Duodenal mucosa (tissue), 2 donors: ENCODE measurements around the gene C9orf85.
"Not testable (repeated sequence)": the region's sequence is repeated elsewhere in the genome, so short reads cannot be mapped to it uniquely, and the experiment has no call there.

Experiments used
- H3K27ac ChIP-seq: one replicate; pipeline ENCODE4 v1.7.0; 2013; ENCODE audit warnings: low read depth, low read length
- H3K27me3 ChIP-seq, 2 donors: one replicate each; pipeline ENCODE4 v1.7.0; 2013; ENCODE audit warnings: low read length in 2 of 2, control low read depth in 1 of 2; ENCODE audit not compliant: insufficient read depth in 2 of 2, control insufficient read depth in 1 of 2
- H3K36me3 ChIP-seq, 2 donors: one replicate each; pipeline ENCODE4 v1.7.0; 2013; ENCODE audit warnings: low read length in 2 of 2, control low read depth in 1 of 2; ENCODE audit not compliant: insufficient read depth in 2 of 2, control insufficient read depth in 1 of 2
- H3K4me1 ChIP-seq, 2 donors: one replicate each; pipeline ENCODE4 v1.7.0; 2013; ENCODE audit warnings: low read length in 2 of 2, control low read depth in 1 of 2; ENCODE audit not compliant: insufficient read depth in 2 of 2, control insufficient read depth in 1 of 2
- H3K4me3 ChIP-seq, 2 donors: one replicate each; pipeline ENCODE4 v1.7.0; 2013; ENCODE audit warnings: low read length in 2 of 2, low read depth in 1 of 2
- H3K9ac ChIP-seq, 2 donors: one replicate each; pipeline ENCODE4 v1.7.0; 2013; ENCODE audit warnings: low read length in 2 of 2, low read depth in 1 of 2
- H3K9me3 ChIP-seq, 2 donors: one replicate each; pipeline ENCODE4 v1.7.0; 2013; ENCODE audit warnings: low read length in 2 of 2, control low read depth in 1 of 2; ENCODE audit not compliant: control insufficient read depth in 1 of 2

Gene C9orf85

DNA sequence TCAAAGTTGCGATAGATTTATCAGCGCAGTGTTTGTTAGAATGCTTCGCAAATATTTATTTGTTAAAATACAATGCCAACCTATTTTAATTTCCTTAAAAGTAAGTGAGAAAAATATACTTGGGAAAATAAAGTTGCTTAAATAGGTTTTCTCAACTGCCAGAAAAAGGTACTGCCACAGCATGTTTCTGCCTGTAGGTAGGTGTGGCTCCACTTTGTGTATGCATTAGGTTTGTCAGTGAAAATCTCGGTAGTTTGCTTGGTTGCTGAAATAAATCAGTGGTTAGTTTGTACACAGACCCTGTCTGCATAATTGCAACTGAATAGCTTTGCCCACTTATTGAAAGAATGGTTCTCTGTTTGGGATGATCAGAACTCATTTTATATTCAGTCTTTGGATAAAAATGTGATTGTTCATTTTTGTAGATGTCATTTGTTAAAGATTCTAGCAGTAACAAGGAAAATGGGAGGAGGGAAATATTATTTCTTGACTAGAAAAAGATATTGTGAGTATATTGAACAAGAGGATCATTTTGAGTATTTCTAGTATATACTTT, 25.7 kb downstream of the C9orf85 start:
- no peaks in the 10 kb centered on the region for H3K9me3 ChIP-seq
- H3K4me1 ChIP-seq = peaks cover 0 to 3% of the 10 kb centered on the region in 2 donors
- no peaks in the 10 kb centered on the region for H3K36me3 ChIP-seq
- no peak overlapping the region for H3K4me3 ChIP-seq
- H3K27ac ChIP-seq = no peak overlapping the region
- H3K9ac ChIP-seq = no peak overlapping the region
- no peaks in the 10 kb centered on the region for H3K27me3 ChIP-seq

DNA sequence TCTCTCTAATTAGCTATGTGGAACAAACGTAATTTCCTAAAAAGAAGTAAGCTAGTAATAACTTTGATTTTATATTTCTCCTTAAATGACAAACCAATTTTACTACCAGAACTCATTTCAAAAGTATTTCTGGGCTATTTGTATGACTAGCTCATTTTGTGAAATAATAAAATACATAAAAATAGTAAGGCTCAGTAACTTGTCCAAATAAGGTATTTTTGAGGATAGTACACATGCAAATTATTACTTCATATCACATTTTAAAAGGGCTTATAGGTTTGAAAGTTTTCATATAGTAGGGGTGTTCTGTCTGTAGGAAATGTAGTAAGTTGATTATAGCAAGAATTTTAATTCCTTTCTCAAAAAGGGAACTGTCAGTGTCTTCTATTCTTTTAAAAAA, 26.5 kb downstream of the C9orf85 start:
- Histone ChIP-seq H3K27me3 (no peaks in the 10 kb centered on the region), H3K27ac (no peak overlapping the region), H3K9me3 (no peaks in the 10 kb centered on the region), H3K4me1 (peaks cover 0 to 3% of the 10 kb centered on the region in 2 donors), H3K9ac (no peak overlapping the region), H3K4me3 (no peak overlapping the region), H3K36me3 (no peaks in the 10 kb centered on the region)

DNA sequence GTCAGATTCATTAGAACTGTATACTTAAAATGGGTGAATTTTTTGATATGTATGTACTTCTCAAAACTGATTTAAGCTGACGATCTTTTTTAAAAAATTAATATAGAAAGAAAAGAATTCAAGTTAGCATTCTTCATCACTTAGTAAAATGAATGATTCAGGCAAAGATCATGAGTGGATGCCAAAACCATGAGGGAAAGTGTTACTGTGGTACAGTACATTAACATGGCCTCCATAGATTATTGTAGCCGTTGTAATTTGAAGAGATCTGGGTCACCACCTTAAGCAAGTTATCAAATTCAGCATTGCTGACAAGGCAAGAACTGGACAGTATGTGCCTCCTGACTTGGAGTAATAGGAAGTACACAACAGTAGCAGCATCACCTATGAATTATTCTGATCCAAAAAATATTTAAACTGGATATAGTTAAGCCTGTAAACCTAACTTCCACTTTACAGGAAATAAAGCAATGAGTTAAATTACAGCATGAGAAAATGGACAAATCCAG, 29.7 kb downstream of the C9orf85 start:
- Histone ChIP-seq H3K27ac (no peak overlapping the region), H3K9ac (no peak overlapping the region), H3K36me3 (no peaks in the 10 kb centered on the region), H3K9me3 (no peaks in the 10 kb centered on the region), H3K4me3 (no peak overlapping the region), H3K4me1 (peaks cover 0 to 9% of the 10 kb centered on the region in 2 donors), H3K27me3 (no peaks in the 10 kb centered on the region)

DNA sequence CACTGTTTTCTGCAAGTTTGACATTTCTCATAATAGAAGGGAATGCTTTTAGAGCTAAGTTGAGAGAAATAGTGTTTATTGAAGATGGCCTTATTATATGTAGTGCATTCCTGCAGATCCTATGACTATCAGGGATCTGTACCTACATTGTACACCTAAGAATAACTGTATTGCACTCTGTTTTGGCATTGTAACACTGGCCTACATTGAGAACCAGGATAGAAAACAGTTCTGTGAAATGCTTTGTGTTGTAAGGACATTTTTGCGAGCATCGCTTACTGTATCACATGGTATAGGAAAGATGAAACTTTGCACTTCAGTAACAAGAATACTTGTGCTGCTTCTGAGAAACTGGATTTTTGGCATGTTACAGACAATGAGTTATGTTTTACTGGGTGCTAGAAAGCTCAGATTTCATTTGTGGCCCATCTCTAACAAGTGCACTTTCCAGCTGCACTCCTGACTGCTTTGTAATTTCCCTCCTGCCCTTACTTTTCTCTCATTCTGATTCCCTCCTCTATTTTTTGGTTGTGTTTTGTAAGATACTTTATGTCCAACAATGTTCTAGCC, 30.6 kb downstream of the C9orf85 start:
- no peak overlapping the region for H3K9ac ChIP-seq
- no peaks in the 10 kb centered on the region for H3K27me3 ChIP-seq
- H3K36me3 ChIP-seq = no peaks in the 10 kb centered on the region
- H3K9me3 ChIP-seq = no peaks in the 10 kb centered on the region
- H3K4me1 ChIP-seq = peaks cover 0 to 11% of the 10 kb centered on the region in 2 donors
- H3K27ac ChIP-seq = no peak overlapping the region
- H3K4me3 ChIP-seq = no peak overlapping the region

DNA sequence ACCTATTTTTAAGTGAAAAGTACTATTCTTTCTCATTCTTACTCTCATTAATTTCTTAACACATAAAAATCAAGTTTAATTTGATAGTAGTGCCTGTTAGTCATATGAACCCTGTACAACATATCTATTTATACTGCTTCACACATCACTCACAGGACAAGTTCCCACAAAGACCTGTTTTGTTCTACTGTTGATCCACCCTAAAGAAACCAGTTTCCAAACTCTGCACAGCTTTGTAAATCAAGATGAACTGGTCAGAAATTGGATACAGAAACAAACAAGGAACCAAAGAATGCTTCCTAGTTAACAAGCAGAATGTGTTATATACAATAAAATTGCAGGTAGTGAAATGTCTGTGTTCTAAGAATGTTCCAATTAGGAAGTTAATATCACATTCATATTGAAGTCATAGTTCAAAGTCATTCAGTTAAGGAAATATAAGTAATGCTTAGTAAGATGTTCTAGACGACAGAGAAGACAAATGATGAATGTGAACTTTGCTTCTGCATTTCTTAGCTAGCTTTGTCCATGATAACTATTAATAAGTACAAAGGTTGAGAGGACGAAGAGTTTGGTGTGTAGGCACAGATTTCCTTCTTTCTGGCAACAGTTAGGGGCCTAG, 33.4 kb downstream of the C9orf85 start:
- Histone ChIP-seq H3K27ac (no peak overlapping the region), H3K9ac (no peak overlapping the region), H3K9me3 (no peaks in the 10 kb centered on the region), H3K4me3 (no peak overlapping the region), H3K4me1 (peaks cover 0 to 12% of the 10 kb centered on the region in 2 donors), H3K36me3 (peaks cover 0 to 5% of the 10 kb centered on the region in 2 donors), H3K27me3 (no peaks in the 10 kb centered on the region)

DNA sequence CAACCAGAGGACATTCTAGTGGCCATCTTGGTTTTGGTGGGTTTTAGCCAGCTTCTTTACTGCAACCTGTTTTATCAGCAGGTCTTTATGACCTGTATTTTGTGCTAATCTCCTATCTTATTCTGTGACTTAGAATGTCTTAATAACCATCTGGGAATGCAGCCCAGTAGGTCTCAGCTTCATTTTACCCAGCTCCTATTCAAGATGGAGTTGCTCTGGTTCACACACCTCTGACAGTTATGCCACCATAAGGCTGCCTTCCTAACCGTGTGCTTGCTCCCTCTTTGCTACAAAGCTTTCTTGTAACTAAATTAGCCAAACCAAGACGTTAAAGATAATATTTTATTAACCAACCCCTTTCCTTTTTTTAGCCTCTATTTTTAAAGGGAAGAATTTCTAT, 43.2 kb downstream of the C9orf85 start:
- not testable (repeated sequence) for H3K27me3 ChIP-seq, H3K4me3 ChIP-seq, H3K36me3 ChIP-seq, H3K9ac ChIP-seq, H3K27ac ChIP-seq, H3K4me1 ChIP-seq, H3K9me3 ChIP-seq

DNA sequence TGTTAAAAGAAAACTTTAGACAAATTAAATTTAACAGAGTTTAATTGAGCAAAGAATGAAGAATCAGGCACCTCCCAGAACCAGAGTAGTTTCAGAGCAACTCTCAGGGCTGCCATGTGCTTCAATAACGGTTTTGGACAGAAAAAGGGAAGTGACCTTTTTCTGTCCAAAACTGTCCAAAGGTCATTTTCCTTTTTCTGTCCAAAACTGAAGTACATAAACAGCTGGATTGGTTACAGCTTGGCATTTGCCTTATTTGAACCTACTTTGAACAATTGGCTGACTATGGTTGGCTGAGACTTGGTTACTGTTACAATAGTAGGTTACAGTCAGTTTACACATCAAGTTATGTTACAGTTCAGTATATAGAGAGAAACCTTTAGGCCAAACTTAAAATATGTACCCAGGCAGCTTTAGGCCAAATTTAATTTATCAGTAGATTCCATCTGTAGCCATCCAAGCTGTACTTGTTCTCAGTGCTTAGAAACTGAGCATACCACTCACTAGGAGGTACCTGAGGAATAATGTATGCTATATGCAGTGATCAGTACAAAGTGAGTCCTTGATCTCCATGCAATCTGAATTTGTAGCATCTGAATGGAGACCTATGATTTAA, 44.0 kb downstream of the C9orf85 start:
- H3K36me3 ChIP-seq = no peaks in the 10 kb centered on the region
- H3K27ac ChIP-seq = no peak overlapping the region
- H3K27me3 ChIP-seq = no peaks in the 10 kb centered on the region
- H3K4me3 ChIP-seq = no peak overlapping the region
- H3K4me1 ChIP-seq = no peaks in the 10 kb centered on the region
- no peak overlapping the region for H3K9ac ChIP-seq
- H3K9me3 ChIP-seq = no peaks in the 10 kb centered on the region

DNA sequence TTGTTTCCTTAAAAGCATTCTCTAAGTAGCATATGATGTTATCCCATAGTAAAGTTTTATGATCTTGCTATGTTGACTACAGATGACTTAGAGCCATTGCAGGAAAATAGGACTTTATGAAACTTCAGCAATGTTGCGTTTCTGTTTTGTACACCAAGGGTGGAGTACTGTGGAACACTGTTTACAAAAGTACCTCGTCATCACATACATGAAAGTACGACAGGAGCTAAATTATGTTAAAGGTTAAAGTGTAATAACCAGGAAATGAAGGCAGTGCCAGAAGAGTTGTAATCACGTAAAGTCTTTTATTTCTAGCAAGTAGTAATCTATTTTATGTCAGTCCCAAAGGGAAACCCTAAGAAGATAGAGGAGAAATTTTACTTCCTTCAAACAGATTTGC, 50.9 kb downstream of the C9orf85 start:
- Histone ChIP-seq H3K9ac (no peak overlapping the region), H3K4me3 (peak overlapping the region in 1 of 2 donors; percentile 23), H3K27ac (no peak overlapping the region), H3K4me1 (no peaks in the 10 kb centered on the region), H3K36me3 (peaks cover 0 to 3% of the 10 kb centered on the region in 2 donors), H3K9me3 (no peaks in the 10 kb centered on the region), H3K27me3 (no peaks in the 10 kb centered on the region)

DNA sequence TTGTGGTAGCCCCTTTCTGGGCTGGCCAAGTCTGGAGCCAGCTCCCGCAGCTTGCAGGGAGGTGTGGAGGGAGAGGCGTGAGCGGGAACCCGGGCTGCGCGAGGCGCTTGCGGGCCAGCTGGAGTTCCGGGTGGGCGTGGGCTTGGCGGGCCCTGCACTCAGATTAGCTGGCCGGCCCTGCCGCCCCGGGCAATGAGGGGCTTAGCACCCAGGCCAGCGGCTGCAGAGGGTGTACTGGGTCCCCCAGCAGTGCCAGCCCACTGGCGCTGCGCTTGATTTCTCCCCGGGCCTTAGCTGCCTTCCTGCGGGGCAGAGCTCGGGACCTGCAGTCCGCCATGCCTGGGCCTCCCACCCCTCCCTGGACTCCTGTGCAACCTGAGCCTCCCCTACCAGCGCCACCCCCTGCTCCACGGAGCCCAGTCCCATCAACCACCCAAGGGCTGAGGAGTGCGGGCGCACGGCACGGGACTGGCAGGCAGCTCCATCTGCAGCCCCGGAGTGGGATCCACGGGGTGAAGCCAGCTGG, 52.1 kb downstream of the C9orf85 start:
- not testable (repeated sequence) for H3K27me3 ChIP-seq, H3K36me3 ChIP-seq, H3K9me3 ChIP-seq, H3K4me3 ChIP-seq, H3K4me1 ChIP-seq, H3K27ac ChIP-seq, H3K9ac ChIP-seq

DNA sequence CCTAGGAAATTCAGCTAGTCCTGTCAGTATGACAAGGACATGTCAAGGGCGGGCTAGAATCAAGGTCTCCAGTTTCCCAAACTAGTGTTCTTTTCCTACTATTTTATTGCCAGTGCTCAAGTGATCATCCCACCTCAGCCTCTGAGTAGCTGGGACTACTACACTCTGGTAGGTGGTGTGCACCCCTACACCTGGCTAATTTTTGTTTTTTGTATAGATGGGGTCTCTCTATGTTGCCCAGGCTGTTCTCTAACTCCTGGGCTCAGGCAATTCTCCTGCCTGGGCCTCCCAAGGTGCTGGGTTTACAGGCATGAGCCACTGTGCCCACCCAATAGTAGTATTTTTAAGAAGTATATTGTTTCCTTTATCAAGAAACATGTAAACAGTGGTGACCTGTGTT, 54.0 kb downstream of the C9orf85 start:
- Histone ChIP-seq H3K27ac (no peak overlapping the region), H3K4me1 (no peaks in the 10 kb centered on the region), H3K9me3 (peaks cover 4 to 7% of the 10 kb centered on the region in 2 donors), H3K4me3 (no peak overlapping the region), H3K36me3 (peaks cover 0 to 3% of the 10 kb centered on the region in 2 donors), H3K9ac (no peak overlapping the region), H3K27me3 (no peaks in the 10 kb centered on the region)
